Measurements from ENCODE around the gene CRACR2B. TPM values are rescaled to one million over a fixed set of nuclear protein-coding genes. Genes with fewer than 3 reads are reported as not detected.

CRACR2B gene
- total RNA-seq, 1 donor, result 0.43 TPM

- no peak overlapping the region for H3K4me3 ChIP-seq (ENCODE audit: low read depth, low read length)
- no peak for TF ChIP-seq CTCF (IDR thresholded peaks at IDR 0.05; ENCODE audit: insufficient read depth, low read depth, low read length)
- no peak for DNase-seq (ENCODE audit: low read depth)
Measured at GRCh38 chr11:791658-792534, 35.8 kb upstream of the CRACR2B start.

GRCh38 chr11:792535-792821, 35.2 kb upstream of the CRACR2B start:
- TF ChIP-seq CTCF (IDR thresholded peaks at IDR 0.05; ENCODE audit: insufficient read depth, low read depth, low read length), result no peak
- H3K4me3 ChIP-seq (ENCODE audit: low read depth, low read length), result no peak overlapping the region
- no peak for DNase-seq (ENCODE audit: low read depth)

- H3K4me3 ChIP-seq (ENCODE audit: low read depth, low read length), result no peak overlapping the region
- no peak for TF ChIP-seq CTCF (IDR thresholded peaks at IDR 0.05; ENCODE audit: insufficient read depth, low read depth, low read length)
- no peak for DNase-seq (ENCODE audit: low read depth)
Measured at GRCh38 chr11:792873-793272, 34.8 kb upstream of the CRACR2B start.

GRCh38 chr11:793556-793955, 34.2 kb upstream of the CRACR2B start:
- no peak overlapping the region for H3K4me3 ChIP-seq (ENCODE audit: low read depth, low read length)
- TF ChIP-seq CTCF (IDR thresholded peaks at IDR 0.05; ENCODE audit: insufficient read depth, low read depth, low read length), result no peak
- DNase-seq (ENCODE audit: low read depth), result no peak

GRCh38 chr11:794013-794765, 33.5 kb upstream of the CRACR2B start:
- H3K4me3 ChIP-seq (ENCODE audit: low read depth, low read length), result no peak overlapping the region
- DNase-seq (ENCODE audit: low read depth), result no peak
- no peak for TF ChIP-seq CTCF (IDR thresholded peaks at IDR 0.05; ENCODE audit: insufficient read depth, low read depth, low read length)

- peak overlapping the region; percentile 74 for H3K4me3 ChIP-seq (ENCODE audit: low read depth, low read length)
- no peak for DNase-seq (ENCODE audit: low read depth)
- no peak for TF ChIP-seq CTCF (IDR thresholded peaks at IDR 0.05; ENCODE audit: insufficient read depth, low read depth, low read length)
Measured at GRCh38 chr11:794766-795633, 32.7 kb upstream of the CRACR2B start.
